Neural cell (in vitro differentiated cells): Measurements from ENCODE around the gene ZNF641. TPM values are rescaled to one million over a fixed set of nuclear protein-coding genes. Genes with fewer than 3 reads are reported as not detected.

Experiments
- H2AFZ ChIP-seq: fragments of 200-600, 300-800 bp; sonication (generic), shearing (Covaris generic); 2 replicates; pipeline ENCODE4 v1.6.0; 2014; ENCODE audit warnings: low read depth, mild to moderate bottlenecking, antibody characterized with exemption, low read length, moderate library complexity
- H3F3A ChIP-seq: fragments of 200-600 bp; shearing (Covaris generic); 2 replicates; pipeline ENCODE4 v1.6.1; 2016; ENCODE audit warnings: mild to moderate bottlenecking, moderate library complexity, mixed read lengths, antibody characterized with exemption, low read length; ENCODE audit not compliant: insufficient read depth, poor library complexity, severe bottlenecking
- H3K27ac ChIP-seq: fragments of 200-600, 300-800 bp; sonication (generic), shearing (Covaris generic); 2 replicates; pipeline ENCODE4 v1.5.1; 2014; ENCODE audit warnings: mild to moderate bottlenecking, low read length, moderate library complexity
- H3K27me3 ChIP-seq: fragments of 300-800, 200-600 bp; sonication (generic), shearing (Covaris generic); 2 replicates; pipeline ENCODE4 v1.6.0; 2014; ENCODE audit warnings: mild to moderate bottlenecking, low read depth, low read length, moderate library complexity; ENCODE audit not compliant: insufficient read depth
- H3K36me3 ChIP-seq: fragments of 300-800, 200-600 bp; sonication (generic), shearing (Covaris generic); 2 replicates; pipeline ENCODE4 v1.5.1; 2014; ENCODE audit warnings: mild to moderate bottlenecking, antibody characterized with exemption, low read length, moderate library complexity; ENCODE audit not compliant: insufficient read depth
- H3K4me2 ChIP-seq: fragments of 300-800, 200-600 bp; sonication (generic), shearing (Covaris generic); 2 replicates; pipeline ENCODE4 v1.6.0; 2014; ENCODE audit warnings: mild to moderate bottlenecking, low read length
- H3K4me3 ChIP-seq: fragments of 300-800, 200-600 bp; sonication (generic), shearing (Covaris generic); 2 replicates; pipeline ENCODE4 v1.5.1; 2014; ENCODE audit warnings: mild to moderate bottlenecking, low read length, moderate library complexity
- H3K79me2 ChIP-seq: fragments of 200-600 bp; shearing (Covaris generic); replicated peaks from 2 replicates; pipeline ENCODE4 v1.6.0; 2014; ENCODE audit warnings: mild to moderate bottlenecking, low read length, moderate library complexity; ENCODE audit not compliant: insufficient read depth
- H3K9ac ChIP-seq: fragments of 300-800, 200-600 bp; sonication (generic), shearing (Covaris generic); 2 replicates; pipeline ENCODE4 v1.6.1; 2016; ENCODE audit warnings: mild to moderate bottlenecking, low read length, mixed read lengths
- H3K9me2 ChIP-seq: fragments of 200-600 bp; shearing (Covaris generic); 2 replicates; pipeline ENCODE4 v1.6.1; 2016; ENCODE audit warnings: mild to moderate bottlenecking, low read length, mixed read lengths; ENCODE audit not compliant: insufficient read depth
- H3K9me3 ChIP-seq: fragments of 200-600, 300-800 bp; sonication (generic), shearing (Covaris generic); 2 replicates; pipeline ENCODE4 v1.6.1; 2016; ENCODE audit warnings: mild to moderate bottlenecking, mixed run types, low read length, moderate library complexity, mixed read lengths
- H4K20me1 ChIP-seq: fragments of 200-600 bp; shearing (Covaris generic); 2 replicates; pipeline ENCODE4 v1.6.1; 2016; ENCODE audit warnings: mild to moderate bottlenecking, mixed run types; ENCODE audit not compliant: insufficient read depth
- EP300 ChIP-seq: fragments of 450-650 bp; conservative IDR thresholded peaks from 2 replicates; pipeline ENCODE4 v1.6.1; 2014; ENCODE audit warnings: antibody characterized with exemption, mild to moderate bottlenecking, moderate library complexity; ENCODE audit not compliant: poor library complexity, severe bottlenecking
- EZH2 ChIP-seq: fragments of 200-600, 300-800 bp; shearing (Covaris generic), sonication (generic); IDR thresholded peaks from 2 replicates; pipeline ENCODE4 v1.6.1; 2014; ENCODE audit warnings: antibody characterized with exemption, low read length, borderline replicate concordance, mild to moderate bottlenecking; ENCODE audit not compliant: insufficient read depth, poor library complexity, severe bottlenecking
- MXI1 ChIP-seq: fragments of 450-650 bp; conservative IDR thresholded peaks from 2 replicates; pipeline ENCODE4 v1.6.1; 2014; ENCODE audit warnings: antibody characterized with exemption, mild to moderate bottlenecking; ENCODE audit not compliant: poor library complexity, severe bottlenecking
- POLR2AphosphoS5 ChIP-seq: IDR thresholded peaks from 2 replicates; pipeline ENCODE4 v1.6.1; 2012
- RAD21 ChIP-seq: fragments of 450-650 bp; conservative IDR thresholded peaks from 2 replicates; pipeline ENCODE4 v1.6.1; 2014; ENCODE audit warnings: antibody characterized with exemption, mild to moderate bottlenecking, moderate library complexity
- SMC3 ChIP-seq: fragments of 450-650 bp; conservative IDR thresholded peaks from 2 replicates; pipeline ENCODE4 v1.6.1; 2014; ENCODE audit warnings: antibody characterized with exemption, mild to moderate bottlenecking, moderate library complexity; ENCODE audit not compliant: poor library complexity
- TAF1 ChIP-seq: IDR thresholded peaks from 2 replicates; pipeline ENCODE4 v1.6.1; 2012; ENCODE audit warnings: low read depth
- polyA plus RNA-seq: library from polyadenylated mRNA; depleted of rRNA; stranded (reverse); fragments of >200 nt; gene quantifications from 2 replicates; pipeline ENCODE4 v1.2.3, GENCODE V29; 2014
- TF ChIP-seq, protein P1 (sequence below): IDR thresholded peaks from 2 replicates; pipeline ENCODE4 v1.6.1; 2012; ENCODE audit warnings: borderline replicate concordance
- TF ChIP-seq, protein P2 (sequence below): fragments of 450-650 bp; IDR thresholded peaks from 2 replicates; pipeline ENCODE4 v1.5.1; 2014; ENCODE audit warnings: antibody characterized with exemption, mild to moderate bottlenecking, moderate library complexity; ENCODE audit not compliant: poor library complexity, severe bottlenecking

Gene ZNF641
- polyA plus RNA-seq, 1 donor from 2014 or later = 41.6 TPM

DNA sequence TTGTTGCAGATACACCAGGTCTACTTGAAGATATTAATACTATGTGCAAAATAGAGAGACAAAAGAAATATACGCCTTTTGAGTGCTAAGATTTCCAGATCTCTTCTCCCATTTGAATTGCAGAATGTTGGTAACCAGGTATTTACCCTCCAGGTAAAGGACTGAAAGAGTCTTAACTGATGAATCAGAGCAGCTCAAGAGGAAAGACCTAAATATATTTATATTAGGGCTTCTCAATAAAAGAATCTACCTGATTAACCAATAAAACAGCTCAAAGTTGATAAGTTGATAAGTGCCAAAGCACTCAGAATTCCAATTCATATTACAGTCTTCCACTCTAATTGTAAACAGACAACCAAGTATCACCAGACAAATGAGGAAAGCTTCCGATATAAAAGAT lies 59.2 kb downstream of the ZNF641 start:
- H3K27me3 ChIP-seq = no peaks in the 10 kb centered on the region
- H3K27ac ChIP-seq = no peak overlapping the region
- TF ChIP-seq MXI1 = no peak
- no peak for TF ChIP-seq RAD21
- TF ChIP-seq EP300 = no peak
- TF ChIP-seq, protein P1, sequence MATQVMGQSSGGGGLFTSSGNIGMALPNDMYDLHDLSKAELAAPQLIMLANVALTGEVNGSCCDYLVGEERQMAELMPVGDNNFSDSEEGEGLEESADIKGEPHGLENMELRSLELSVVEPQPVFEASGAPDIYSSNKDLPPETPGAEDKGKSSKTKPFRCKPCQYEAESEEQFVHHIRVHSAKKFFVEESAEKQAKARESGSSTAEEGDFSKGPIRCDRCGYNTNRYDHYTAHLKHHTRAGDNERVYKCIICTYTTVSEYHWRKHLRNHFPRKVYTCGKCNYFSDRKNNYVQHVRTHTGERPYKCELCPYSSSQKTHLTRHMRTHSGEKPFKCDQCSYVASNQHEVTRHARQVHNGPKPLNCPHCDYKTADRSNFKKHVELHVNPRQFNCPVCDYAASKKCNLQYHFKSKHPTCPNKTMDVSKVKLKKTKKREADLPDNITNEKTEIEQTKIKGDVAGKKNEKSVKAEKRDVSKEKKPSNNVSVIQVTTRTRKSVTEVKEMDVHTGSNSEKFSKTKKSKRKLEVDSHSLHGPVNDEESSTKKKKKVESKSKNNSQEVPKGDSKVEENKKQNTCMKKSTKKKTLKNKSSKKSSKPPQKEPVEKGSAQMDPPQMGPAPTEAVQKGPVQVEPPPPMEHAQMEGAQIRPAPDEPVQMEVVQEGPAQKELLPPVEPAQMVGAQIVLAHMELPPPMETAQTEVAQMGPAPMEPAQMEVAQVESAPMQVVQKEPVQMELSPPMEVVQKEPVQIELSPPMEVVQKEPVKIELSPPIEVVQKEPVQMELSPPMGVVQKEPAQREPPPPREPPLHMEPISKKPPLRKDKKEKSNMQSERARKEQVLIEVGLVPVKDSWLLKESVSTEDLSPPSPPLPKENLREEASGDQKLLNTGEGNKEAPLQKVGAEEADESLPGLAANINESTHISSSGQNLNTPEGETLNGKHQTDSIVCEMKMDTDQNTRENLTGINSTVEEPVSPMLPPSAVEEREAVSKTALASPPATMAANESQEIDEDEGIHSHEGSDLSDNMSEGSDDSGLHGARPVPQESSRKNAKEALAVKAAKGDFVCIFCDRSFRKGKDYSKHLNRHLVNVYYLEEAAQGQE = no peak
- no peak for TF ChIP-seq POLR2AphosphoS5
- TF ChIP-seq SMC3 = no peak
- H3F3A ChIP-seq = no peaks in the 10 kb centered on the region
- no peaks in the 10 kb centered on the region for H3K9me2 ChIP-seq
- no peak overlapping the region for H3K4me3 ChIP-seq
- no peak overlapping the region for H2AFZ ChIP-seq
- H3K9ac ChIP-seq = no peak overlapping the region
- no peaks in the 10 kb centered on the region for H3K36me3 ChIP-seq
- no peak overlapping the region for H3K4me2 ChIP-seq
- H4K20me1 ChIP-seq = no peaks in the 10 kb centered on the region
- no peaks in the 10 kb centered on the region for H3K9me3 ChIP-seq
- H3K79me2 ChIP-seq = no peaks in the 10 kb centered on the region

DNA sequence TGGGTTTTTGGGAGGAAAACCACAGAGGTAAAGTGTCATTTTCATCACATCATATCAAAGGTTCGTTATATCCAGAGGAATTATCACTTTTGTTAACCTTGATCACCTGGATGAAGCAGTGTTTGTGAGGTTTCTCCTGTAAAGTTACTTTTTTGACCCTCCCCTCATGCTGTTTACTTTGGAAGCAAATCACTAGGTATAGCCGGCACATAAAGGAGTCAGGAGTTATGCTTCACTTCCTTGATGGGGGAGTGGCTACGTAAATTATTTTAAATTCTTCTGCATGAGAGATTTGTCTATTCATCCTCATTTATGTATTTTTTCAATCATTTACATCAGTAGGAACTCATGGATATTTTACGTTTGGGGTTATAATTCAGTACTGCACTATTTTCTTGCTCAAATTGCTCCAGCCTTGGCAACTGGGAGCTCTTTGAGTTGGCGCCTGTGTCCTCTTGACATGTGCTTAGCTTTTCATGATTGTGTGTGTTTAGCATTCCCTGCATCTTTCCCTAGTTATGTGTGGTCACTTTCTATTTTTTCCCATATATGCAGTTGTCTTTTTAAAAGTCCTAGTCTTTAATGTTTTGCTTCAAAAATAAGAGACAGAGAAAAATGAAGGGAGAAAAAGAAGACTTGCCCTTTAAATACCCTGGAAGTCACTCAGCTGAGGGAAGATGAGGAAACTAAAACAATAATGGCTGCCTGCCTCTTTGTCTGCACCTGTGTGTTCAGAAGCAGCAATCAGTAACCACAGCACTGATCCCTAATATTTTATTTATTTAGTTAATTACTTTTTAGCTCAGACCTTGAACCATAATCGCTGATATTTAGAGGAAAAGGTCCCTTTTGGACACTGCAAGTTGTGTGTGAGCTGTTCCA lies 62.1 kb downstream of the ZNF641 start:
- Histone ChIP-seq H3K27me3 (no peaks in the 10 kb centered on the region), H3K9me2 (no peaks in the 10 kb centered on the region), H3F3A (no peaks in the 10 kb centered on the region), H3K79me2 (no peaks in the 10 kb centered on the region), H3K4me2 (no peak overlapping the region), H4K20me1 (no peaks in the 10 kb centered on the region), H3K27ac (no peak overlapping the region), H3K4me3 (no peak overlapping the region), H3K36me3 (no peaks in the 10 kb centered on the region), H2AFZ (no peak overlapping the region), H3K9ac (no peak overlapping the region), H3K9me3 (no peaks in the 10 kb centered on the region)
- no peak for TF ChIP-seq SMC3
- TF ChIP-seq EP300 = no peak
- no peak for TF ChIP-seq POLR2AphosphoS5
- no peak for TF ChIP-seq MXI1
- TF ChIP-seq TAF1 = no peak
- TF ChIP-seq, protein P2, sequence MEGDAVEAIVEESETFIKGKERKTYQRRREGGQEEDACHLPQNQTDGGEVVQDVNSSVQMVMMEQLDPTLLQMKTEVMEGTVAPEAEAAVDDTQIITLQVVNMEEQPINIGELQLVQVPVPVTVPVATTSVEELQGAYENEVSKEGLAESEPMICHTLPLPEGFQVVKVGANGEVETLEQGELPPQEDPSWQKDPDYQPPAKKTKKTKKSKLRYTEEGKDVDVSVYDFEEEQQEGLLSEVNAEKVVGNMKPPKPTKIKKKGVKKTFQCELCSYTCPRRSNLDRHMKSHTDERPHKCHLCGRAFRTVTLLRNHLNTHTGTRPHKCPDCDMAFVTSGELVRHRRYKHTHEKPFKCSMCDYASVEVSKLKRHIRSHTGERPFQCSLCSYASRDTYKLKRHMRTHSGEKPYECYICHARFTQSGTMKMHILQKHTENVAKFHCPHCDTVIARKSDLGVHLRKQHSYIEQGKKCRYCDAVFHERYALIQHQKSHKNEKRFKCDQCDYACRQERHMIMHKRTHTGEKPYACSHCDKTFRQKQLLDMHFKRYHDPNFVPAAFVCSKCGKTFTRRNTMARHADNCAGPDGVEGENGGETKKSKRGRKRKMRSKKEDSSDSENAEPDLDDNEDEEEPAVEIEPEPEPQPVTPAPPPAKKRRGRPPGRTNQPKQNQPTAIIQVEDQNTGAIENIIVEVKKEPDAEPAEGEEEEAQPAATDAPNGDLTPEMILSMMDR = no peak
- no peak for TF ChIP-seq EZH2
- TF ChIP-seq, protein P1 = no peak
- TF ChIP-seq RAD21 = no peak
